GM18511 (cell line): ENCODE data around the gene MCF2L.

Experiments used
- ATAC-seq: cut with Tn5 transposase; IDR thresholded peaks from one replicate; pipeline ENCODE4 v1.9.1; 2021; ENCODE audit warnings: mild to moderate bottlenecking, moderate library complexity; ENCODE audit not compliant: unreplicated experiment

MCF2L gene

DNA sequence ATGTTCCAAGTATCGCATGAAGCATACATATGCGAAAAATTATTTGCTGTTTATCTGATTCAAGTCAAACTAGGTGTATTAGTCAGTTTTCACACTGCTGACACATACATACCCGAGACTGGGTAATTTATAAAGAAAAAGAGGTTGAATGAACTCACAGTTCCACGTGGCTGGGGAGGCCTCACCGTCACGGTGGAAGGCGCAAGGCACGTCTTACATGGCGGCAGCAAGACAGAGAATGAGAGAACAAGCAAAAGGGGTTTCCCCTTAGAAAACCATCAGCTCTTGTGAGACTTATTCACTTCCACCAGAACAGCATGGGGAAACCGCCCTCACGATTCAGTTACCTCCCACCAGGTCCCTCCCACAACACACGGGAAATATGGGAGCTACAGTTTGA is 176.5 kb downstream of the MCF2L start:
- no peak for ATAC-seq

- no peak for ATAC-seq
Measured at GRCh38 chr13:113145911-113146598, 177.0 kb downstream of the MCF2L start.

GRCh38 chr13:113146750-113147149 is 177.7 kb downstream of the MCF2L start:
- ATAC-seq, result no peak

DNA sequence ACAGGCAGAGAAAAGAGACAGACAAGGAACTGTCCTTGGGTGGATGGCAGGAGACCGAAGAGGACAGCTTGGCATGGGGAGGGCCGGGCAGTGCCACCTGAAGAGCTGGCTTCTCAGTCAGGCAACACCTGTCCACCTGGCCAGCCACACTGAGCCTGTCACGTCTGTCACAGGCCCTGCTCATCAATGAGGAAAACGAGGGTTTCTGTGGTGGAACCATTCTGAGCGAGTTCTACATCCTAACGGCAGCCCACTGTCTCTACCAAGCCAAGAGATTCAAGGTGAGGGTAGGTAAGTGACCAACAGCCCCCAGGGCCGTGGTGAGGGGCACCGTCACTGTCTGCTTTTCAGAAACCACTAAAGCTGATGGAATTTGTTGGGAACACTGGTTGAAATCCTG is 178.2 kb downstream of the MCF2L start:
- no peak for ATAC-seq

DNA sequence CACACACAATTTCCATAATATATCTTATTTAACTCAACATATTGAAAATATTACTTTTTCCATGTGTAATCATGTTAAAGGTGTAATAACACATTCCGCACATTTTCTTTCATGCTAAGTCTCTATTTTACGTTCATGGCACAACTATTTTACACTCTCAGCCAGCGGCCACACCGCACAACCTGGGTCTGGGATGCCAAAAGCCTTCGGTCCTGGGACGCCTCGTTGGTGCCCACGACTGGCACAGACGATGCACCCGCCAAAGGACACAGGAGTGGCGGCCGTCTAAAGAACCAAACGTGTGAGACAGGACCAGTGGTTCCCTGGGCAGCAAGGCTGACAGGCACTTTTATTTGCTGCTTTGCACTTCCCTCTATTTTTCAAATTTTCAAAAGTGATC is 179.4 kb downstream of the MCF2L start:
- no peak for ATAC-seq

- ATAC-seq, result no peak
Measured at GRCh38 chr13:113148940-113149503, 180.0 kb downstream of the MCF2L start.
